H1 (cell line): ENCODE results near the gene ANKRD11. TPM values are rescaled to one million over a fixed set of nuclear protein-coding genes. Genes with fewer than 3 reads are reported as not detected.

Source experiments
- CBX8 ChIP-seq: fragments of 300-800, 300-1000 bp; sonication (generic); IDR thresholded peaks from 2 replicates; pipeline ENCODE4 v1.7.1; 2016; ENCODE audit warnings: low read depth, low read length, borderline replicate concordance
- CHD7 ChIP-seq: fragments of 300-600 bp; sonication (generic); IDR thresholded peaks from 2 replicates; pipeline ENCODE4 v1.7.1; 2012; ENCODE audit warnings: low read length, moderate library complexity, mild to moderate bottlenecking, inconsistent platforms; ENCODE audit not compliant: insufficient replicate concordance
- CTBP2 ChIP-seq: IDR thresholded peaks from 2 replicates; pipeline ENCODE4 v1.7.0; 2011; ENCODE audit warnings: borderline replicate concordance, mild to moderate bottlenecking, moderate library complexity, mixed read lengths, low read length; ENCODE audit not compliant: insufficient read depth, insufficient read length
- EZH2 ChIP-seq: fragments of 200-600 bp; sonication (generic); IDR thresholded peaks from 2 replicates; pipeline ENCODE4 v1.7.1; 2012; ENCODE audit warnings: low read depth, mild to moderate bottlenecking, moderate library complexity, low read length, inconsistent platforms; ENCODE audit not compliant: severe bottlenecking
- RAD21 ChIP-seq, 2 experiments: IDR thresholded peaks in 1 of 2; conservative IDR thresholded peaks in 1 of 2; 2 replicates each; pipeline ENCODE4 v1.6.1; 2011; ENCODE audit warnings: low read depth in 2 of 2, low read length in 2 of 2, improper control_type of control experiment in 1 of 2, inconsistent platforms in 1 of 2, mild to moderate bottlenecking in 1 of 2, moderate library complexity in 1 of 2
- polyA plus RNA-seq, 7 experiments: library from polyadenylated mRNA; depleted of rRNA in 3 of 7; stranded (reverse) in 5 of 7; unstranded in 2 of 7; fragments of >200 nt in 5 of 7; fragments of 200-250 nt in 2 of 7; gene quantifications; 1 replicate in 5 of 7; 2 replicates in 1 of 7; 4 replicates in 1 of 7; pipeline versions ENCODE4 v1.2.1 to v1.2.3, GENCODE V29; 2011 to 2013; ENCODE audit warnings: missing spikeins in 2 of 7, mixed read lengths in 2 of 7
- total RNA-seq: library from RNA; stranded (reverse); fragmentation: NEBNext Ultra II Directional; extraction: Animal tissue kit (Norgen Biotek cat#: 25700); gene quantifications from 2 replicates; pipeline ENCODE4 v1.2.1, GENCODE V29; 2021

ANKRD11 gene
- total and polyA plus RNA-seq, 2 of the 8 experiments (the other 6 are each of a cell fraction or from before 2014, with no cell fraction given) = 46.5 to 142 TPM

- TF ChIP-seq CHD7 = no peak
- TF ChIP-seq RAD21 (IDR thresholded peaks at IDR 0.05 in 1 of 2, conservative IDR thresholded peaks at IDR 0.05 in 1 of 2; ENCODE audit: low read depth in 2 of 2, low read length in 2 of 2) = no peak
- no peak for TF ChIP-seq CTBP2
- TF ChIP-seq CBX8 = no peak
- TF ChIP-seq EZH2 = no peak
Observed at GRCh38 chr16:89311636-89312035, 178.7 kb downstream of the ANKRD11 start (continued).
